H9 (cell line): ENCODE results near the gene RERG. TPM values are rescaled to one million over a fixed set of nuclear protein-coding genes. Genes with fewer than 3 reads are reported as not detected.

Source experiments
- DNase-seq: peaks from one replicate; pipeline ENCODE4 v3.0.0-alpha.2; 2017
- H2AFZ ChIP-seq: one replicate; pipeline ENCODE4 v1.6.1; 2013; ENCODE audit warnings: mild to moderate bottlenecking, low read length, control low read depth, moderate library complexity
- H2AK5ac ChIP-seq: 2 replicates; pipeline ENCODE4 v1.6.1; 2013; ENCODE audit warnings: low read length, control low read depth, mixed read lengths; ENCODE audit not compliant: insufficient read length
- H2BK120ac ChIP-seq: one replicate; pipeline ENCODE4 v1.6.1; 2013; ENCODE audit warnings: low read depth, mild to moderate bottlenecking, low read length, control low read depth, inconsistent platforms; ENCODE audit not compliant: poor library complexity, severe bottlenecking
- H2BK12ac ChIP-seq: 2 replicates; pipeline ENCODE4 v1.6.1; 2013; ENCODE audit warnings: low read length, control low read depth, mixed read lengths, low read depth; ENCODE audit not compliant: insufficient read length
- H2BK15ac ChIP-seq: 2 replicates; pipeline ENCODE4 v1.6.1; 2013; ENCODE audit warnings: low read depth, low read length, control low read depth
- H2BK20ac ChIP-seq: one replicate; pipeline ENCODE4 v1.6.1; 2013; ENCODE audit warnings: low read depth, mild to moderate bottlenecking, low read length, control low read depth, inconsistent platforms; ENCODE audit not compliant: poor library complexity, severe bottlenecking
- H2BK5ac ChIP-seq: 2 replicates; pipeline ENCODE4 v1.6.1; 2013; ENCODE audit warnings: low read length, control low read depth, mixed read lengths; ENCODE audit not compliant: insufficient read length
- H3K14ac ChIP-seq: 2 replicates; pipeline ENCODE4 v1.6.1; 2013; ENCODE audit warnings: low read length, control low read depth; ENCODE audit not compliant: insufficient read depth
- H3K18ac ChIP-seq: 2 replicates; pipeline ENCODE4 v1.6.1; 2013; ENCODE audit warnings: low read depth, mild to moderate bottlenecking, mixed read lengths, low read length, control low read depth; ENCODE audit not compliant: insufficient read length
- H3K23ac ChIP-seq: 2 replicates; pipeline ENCODE4 v1.6.1; 2013; ENCODE audit warnings: low read length, control low read depth, mixed read lengths, low read depth; ENCODE audit not compliant: insufficient read length
- H3K23me2 ChIP-seq: 2 replicates; pipeline ENCODE4 v1.6.1; 2013; ENCODE audit warnings: low read depth, mild to moderate bottlenecking, mixed read lengths, low read length, control low read depth; ENCODE audit not compliant: insufficient read length, poor library complexity, severe bottlenecking
- H3K27ac ChIP-seq: 2 replicates; pipeline ENCODE4 v1.5.1; 2013; ENCODE audit warnings: low read length, control low read depth, mixed read lengths, low read depth; ENCODE audit not compliant: insufficient read length
- H3K27me3 ChIP-seq: 2 replicates; pipeline ENCODE4 v1.6.1; 2013; ENCODE audit warnings: low read length, control low read depth, inconsistent platforms; ENCODE audit not compliant: insufficient read depth
- H3K4ac ChIP-seq: 2 replicates; pipeline ENCODE4 v1.6.1; 2013; ENCODE audit warnings: low read depth, mild to moderate bottlenecking, control low read depth, inconsistent platforms, low read length, moderate library complexity
- H3K4me1 ChIP-seq: 2 replicates; pipeline ENCODE4 v1.6.1; 2013; ENCODE audit warnings: low read length, control low read depth, inconsistent platforms; ENCODE audit not compliant: insufficient read depth
- H3K4me2 ChIP-seq: 2 replicates; pipeline ENCODE4 v1.6.1; 2013; ENCODE audit warnings: low read length, control low read depth, mixed read lengths; ENCODE audit not compliant: insufficient read length, insufficient read depth
- H3K56ac ChIP-seq: 2 replicates; pipeline ENCODE4 v1.6.1; 2013; ENCODE audit warnings: low read depth, mild to moderate bottlenecking, mixed read lengths, low read length, control low read depth; ENCODE audit not compliant: insufficient read length
- H3K79me1 ChIP-seq: 2 replicates; pipeline ENCODE4 v1.6.1; 2013; ENCODE audit warnings: low read depth, mild to moderate bottlenecking, moderate library complexity, low read length, control low read depth, inconsistent platforms; ENCODE audit not compliant: insufficient read depth, poor library complexity, severe bottlenecking
- H3K79me2 ChIP-seq: 2 replicates; pipeline ENCODE4 v1.6.1; 2013; ENCODE audit warnings: low read length, control low read depth, inconsistent platforms; ENCODE audit not compliant: insufficient read depth
- H3K9ac ChIP-seq: 2 replicates; pipeline ENCODE4 v1.6.1; 2013; ENCODE audit warnings: low read length, control low read depth, mixed read lengths; ENCODE audit not compliant: insufficient read length; ENCODE audit errors: extremely low read depth
- H3K9me3 ChIP-seq: one replicate; pipeline ENCODE4 v1.6.1; 2013; ENCODE audit warnings: low read depth, low read length, inconsistent platforms; ENCODE audit not compliant: control insufficient read depth
- H3T11ph ChIP-seq: one replicate; pipeline ENCODE4 v1.6.1; 2013; ENCODE audit warnings: mild to moderate bottlenecking, low read length, control low read depth, inconsistent platforms
- H4K20me1 ChIP-seq: one replicate; pipeline ENCODE4 v1.6.1; 2013; ENCODE audit not compliant: control insufficient read depth, insufficient read length, insufficient read depth
- H4K5ac ChIP-seq: 2 replicates; pipeline ENCODE4 v1.6.1; 2013; ENCODE audit warnings: low read depth, mild to moderate bottlenecking, mixed read lengths, low read length, control low read depth; ENCODE audit not compliant: insufficient read length
- H4K8ac ChIP-seq: replicated peaks from 2 replicates; pipeline ENCODE4 v1.6.1; 2013; ENCODE audit warnings: low read length, control low read depth, mixed read lengths, low read depth; ENCODE audit not compliant: insufficient read length
- H4K91ac ChIP-seq: 2 replicates; pipeline ENCODE4 v1.6.1; 2013; ENCODE audit warnings: low read depth, mild to moderate bottlenecking, moderate library complexity, mixed read lengths, low read length, control low read depth; ENCODE audit not compliant: insufficient read length
- H3K27ac Mint-ChIP-seq, 3 experiments: 2 replicates in 2 of 3; 3 replicates in 1 of 3; pipeline ENCODE4 v1.8.0; 2020 to 2021; ENCODE audit warnings: mixed read lengths in 3 of 3, mild to moderate bottlenecking in 1 of 3, moderate library complexity in 1 of 3
- H3K27me3 Mint-ChIP-seq: 2 replicates; pipeline ENCODE4 v1.8.0; 2021; ENCODE audit warnings: low read depth, mild to moderate bottlenecking, moderate library complexity, mixed read lengths
- H3K36me3 Mint-ChIP-seq, 3 experiments: 2 replicates in 2 of 3; 3 replicates in 1 of 3; pipeline ENCODE4 v1.8.0; 2020 to 2021; ENCODE audit warnings: low read depth in 3 of 3, mixed read lengths in 3 of 3; ENCODE audit not compliant: insufficient read depth in 1 of 3
- H3K4me1 Mint-ChIP-seq, 2 experiments: 2 replicates each; pipeline ENCODE4 v1.8.0; 2020; ENCODE audit warnings: mixed read lengths in 2 of 2
- H3K4me3 Mint-ChIP-seq, 2 experiments: 2 replicates in 1 of 2; 3 replicates in 1 of 2; pipeline ENCODE4 v1.8.0; 2020 to 2021; ENCODE audit warnings: mild to moderate bottlenecking in 2 of 2, mixed read lengths in 2 of 2, moderate library complexity in 1 of 2
- H3K9me3 Mint-ChIP-seq, 2 experiments: 2 replicates in 1 of 2; 3 replicates in 1 of 2; pipeline ENCODE4 v1.8.0; 2020; ENCODE audit warnings: mild to moderate bottlenecking in 2 of 2, mixed read lengths in 2 of 2, moderate library complexity in 1 of 2
- WGBS: extraction: QIAGEN DNeasy Blood & Tissue Kit; methylation state at CpG from one replicate; pipeline ENCODE4 v1.1.7; 2013; ENCODE audit warnings: missing lambda C conversion rate, low lambda C conversion rate, mixed read lengths; ENCODE audit not compliant: insufficient read length; ENCODE audit errors: extremely low coverage; 5-methylcytosine and 5-hydroxymethylcytosine counted together
- total RNA-seq: library from RNA; stranded (reverse); gene quantifications from 2 replicates; pipeline ENCODE4 v1.2.1, GENCODE V29; 2021
- TF ChIP-seq, protein P1 (sequence below): fragments of 200-600 bp; sonication (generic); conservative IDR thresholded peaks from 3 replicates; pipeline ENCODE4 v1.8.0; 2021; ENCODE audit warnings: antibody characterized with exemption, mild to moderate bottlenecking

RERG gene
- total RNA-seq, 1 experiment from 2014 or later = not detected

DNA sequence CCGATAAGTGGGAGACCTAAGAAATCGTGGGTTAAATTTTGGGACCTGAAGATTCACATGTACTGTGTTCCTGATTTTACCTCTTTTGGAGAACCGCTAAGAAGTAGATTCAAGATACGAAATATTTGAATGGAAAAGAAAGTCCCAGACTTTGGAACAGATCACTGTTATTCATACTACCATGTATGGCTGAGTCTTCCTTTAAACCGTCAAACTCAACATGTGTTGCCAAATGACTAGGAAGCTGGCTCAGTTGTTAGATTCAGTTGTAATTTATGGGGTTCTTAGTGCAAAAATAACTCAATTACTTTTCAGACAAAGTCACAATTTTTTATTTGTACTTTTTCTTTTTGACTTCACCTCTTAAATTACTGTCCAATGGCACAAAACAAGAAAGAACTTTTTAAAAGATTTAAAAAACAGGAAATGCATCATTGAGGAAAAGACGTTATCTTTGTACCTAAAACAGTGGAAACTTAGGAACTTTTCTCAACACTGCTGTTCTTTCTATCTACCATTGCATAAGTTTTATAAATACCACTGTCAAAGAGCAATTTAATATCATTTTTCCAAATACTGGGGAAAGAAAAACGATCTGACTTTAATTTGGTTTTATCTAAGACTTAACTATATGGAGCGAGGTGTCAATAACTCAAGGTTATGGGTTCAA, 15.7 kb downstream of the RERG start:
- no peaks in the 10 kb centered on the region for H3K9me3 ChIP-seq
- H4K91ac ChIP-seq = no peak overlapping the region
- H4K5ac ChIP-seq = no peak overlapping the region
- H3K27ac ChIP-seq = no peak overlapping the region
- no peak overlapping the region for H2BK5ac ChIP-seq
- no peaks in the 10 kb centered on the region for H3K27me3 ChIP-seq
- Mint-ChIP-seq H3K27ac (no peak overlapping the region), H3K4me1 (peaks cover 19 to 26% of the 10 kb centered on the region in 2 experiments), H3K9me3 (no peaks in the 10 kb centered on the region), H3K27me3 (no peaks in the 10 kb centered on the region), H3K4me3 (no peak overlapping the region), H3K36me3 (no peaks in the 10 kb centered on the region)
- H3K9ac ChIP-seq = no peak overlapping the region
- H3K79me1 ChIP-seq = no peaks in the 10 kb centered on the region
- H3K56ac ChIP-seq = no peak overlapping the region
- peaks cover 5% of the 10 kb centered on the region for H3K4me1 ChIP-seq
- no peak overlapping the region for H3K14ac ChIP-seq
- H3K18ac ChIP-seq = no peak overlapping the region
- no peak overlapping the region for H3T11ph ChIP-seq
- no peak overlapping the region for H2BK20ac ChIP-seq
- no peak overlapping the region for H2BK12ac ChIP-seq
- H2AFZ ChIP-seq = no peak overlapping the region
- H2AK5ac ChIP-seq = no peak overlapping the region
- H2BK15ac ChIP-seq = no peak overlapping the region
- TF ChIP-seq, protein P1, sequence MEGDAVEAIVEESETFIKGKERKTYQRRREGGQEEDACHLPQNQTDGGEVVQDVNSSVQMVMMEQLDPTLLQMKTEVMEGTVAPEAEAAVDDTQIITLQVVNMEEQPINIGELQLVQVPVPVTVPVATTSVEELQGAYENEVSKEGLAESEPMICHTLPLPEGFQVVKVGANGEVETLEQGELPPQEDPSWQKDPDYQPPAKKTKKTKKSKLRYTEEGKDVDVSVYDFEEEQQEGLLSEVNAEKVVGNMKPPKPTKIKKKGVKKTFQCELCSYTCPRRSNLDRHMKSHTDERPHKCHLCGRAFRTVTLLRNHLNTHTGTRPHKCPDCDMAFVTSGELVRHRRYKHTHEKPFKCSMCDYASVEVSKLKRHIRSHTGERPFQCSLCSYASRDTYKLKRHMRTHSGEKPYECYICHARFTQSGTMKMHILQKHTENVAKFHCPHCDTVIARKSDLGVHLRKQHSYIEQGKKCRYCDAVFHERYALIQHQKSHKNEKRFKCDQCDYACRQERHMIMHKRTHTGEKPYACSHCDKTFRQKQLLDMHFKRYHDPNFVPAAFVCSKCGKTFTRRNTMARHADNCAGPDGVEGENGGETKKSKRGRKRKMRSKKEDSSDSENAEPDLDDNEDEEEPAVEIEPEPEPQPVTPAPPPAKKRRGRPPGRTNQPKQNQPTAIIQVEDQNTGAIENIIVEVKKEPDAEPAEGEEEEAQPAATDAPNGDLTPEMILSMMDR = no peak
- H2BK120ac ChIP-seq = no peak overlapping the region
- no CpG with 5 or more reads among the region's 8 CpGs for WGBS
- no peaks in the 10 kb centered on the region for H3K23me2 ChIP-seq
- H3K4ac ChIP-seq = no peak overlapping the region
- DNase-seq = no peak
- no peak overlapping the region for H4K8ac ChIP-seq
- H4K20me1 ChIP-seq = no peaks in the 10 kb centered on the region
- H3K23ac ChIP-seq = no peak overlapping the region
- no peak overlapping the region for H3K4me2 ChIP-seq
- H3K79me2 ChIP-seq = no peaks in the 10 kb centered on the region
